Urinary bladder (tissue), 4 donors: ENCODE results near the gene SEC24C. TPM values are rescaled to one million over a fixed set of nuclear protein-coding genes. Genes with fewer than 3 reads are reported as not detected.

ENCODE experiments used
- DNase-seq: peaks from one replicate; pipeline ENCODE4 v3.0.0-alpha.2; 2015; ENCODE audit errors: extremely low spot score
- H3K27ac ChIP-seq: one replicate; pipeline ENCODE4 v1.5.1; 2013; ENCODE audit warnings: low read depth, mild to moderate bottlenecking, moderate library complexity
- H3K36me3 ChIP-seq: one replicate; pipeline ENCODE4 v1.6.1; 2013; ENCODE audit warnings: mild to moderate bottlenecking, moderate library complexity; ENCODE audit not compliant: insufficient read depth
- H3K4me1 ChIP-seq: one replicate; pipeline ENCODE4 v1.6.1; 2013; ENCODE audit warnings: mild to moderate bottlenecking, moderate library complexity; ENCODE audit not compliant: insufficient read depth
- H3K4me3 ChIP-seq: one replicate; pipeline ENCODE4 v1.5.1; 2013; ENCODE audit warnings: low read depth, low read length
- WGBS: extraction: QIAGEN DNeasy Blood & Tissue Kit; methylation state at CpG from one replicate; pipeline ENCODE4 v1.1.7; 2013; 5-methylcytosine and 5-hydroxymethylcytosine counted together
- polyA plus RNA-seq: library from polyadenylated mRNA; stranded (reverse); fragments of 200-250 nt; gene quantifications from one replicate; pipeline ENCODE4 v1.2.3, GENCODE V29; 2013
- small RNA-seq: library from RNA; depleted of rRNA; stranded (forward); fragments of <200 nt; gene quantifications from one replicate; pipeline ENCODE3, GENCODE V24; 2014
- total RNA-seq: library from RNA; depleted of rRNA; stranded (reverse); fragments of >200 nt; gene quantifications from one replicate; pipeline ENCODE4 v1.2.3, GENCODE V29; 2014
- donor health status: healthy with polysubstance abuse.
- donor health status: healthy.

Gene SEC24C
- total and polyA plus RNA-seq, 2 donors = 37.2 to 47.6 TPM

DNA sequence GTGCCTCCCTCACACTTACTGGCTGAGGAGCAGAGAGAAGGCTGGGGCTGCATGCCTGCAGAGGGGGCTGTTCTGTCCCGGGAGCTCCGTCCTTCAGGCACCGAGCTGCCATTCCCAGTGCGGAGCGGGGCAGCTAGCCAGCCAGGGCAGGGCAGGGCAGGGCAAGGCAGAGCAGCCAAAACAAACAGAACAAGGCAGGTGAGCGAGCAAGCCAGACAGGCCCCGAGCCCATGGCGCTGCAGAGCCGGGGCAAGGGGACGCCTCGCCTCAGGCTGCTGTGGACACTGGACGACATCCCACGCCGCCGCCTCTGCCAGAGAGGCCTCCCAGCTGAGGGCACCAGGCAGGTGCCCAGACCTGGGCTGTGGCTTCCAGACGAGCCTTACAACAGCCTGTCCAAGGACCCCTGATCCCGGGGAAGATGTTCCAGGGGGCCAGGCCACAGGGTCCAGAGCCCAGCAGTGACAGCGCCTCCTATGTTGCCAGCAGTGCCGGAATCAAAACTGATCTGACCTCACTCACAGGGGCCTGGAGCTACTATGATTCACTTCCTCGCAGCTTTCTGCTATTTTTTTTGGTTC, 75.4 kb downstream of the SEC24C start:
- WGBS = 74% methylated on average over 20 of the region's 20 CpGs
- Histone ChIP-seq H3K27ac (no peak overlapping the region), H3K36me3 (no peaks in the 10 kb centered on the region), H3K4me1 (no peaks in the 10 kb centered on the region), H3K4me3 (no peak overlapping the region)
- DNase-seq = no peak

Small RNA genes within 50 kb of the gene (small RNA-seq; reads per million reads assigned to genes)
- gene AC022400.4 (not detected), gene AC022400.9 (not detected), gene RNA5SP320 (not detected), gene ZSWIM8-AS1 (not detected)

Other genes starting within 250 kb of the SEC24C start
- 93.4 TPM for gene PPP3CB, start 248.3 kb upstream of the SEC24C start, total RNA-seq
- gene PPP3CB, start 248.3 kb upstream of the SEC24C start, polyA plus RNA-seq = 58.0 TPM
- 26.4 TPM for gene USP54, start 153.0 kb upstream of the SEC24C start, total RNA-seq
- gene USP54, start 153.0 kb upstream of the SEC24C start, polyA plus RNA-seq = 23.8 TPM
- 11.5 TPM for gene MYOZ1, start 102.9 kb upstream of the SEC24C start, total RNA-seq
- 0.68 TPM for gene MYOZ1, start 102.9 kb upstream of the SEC24C start, polyA plus RNA-seq
- gene SYNPO2L, start 88.3 kb upstream of the SEC24C start, total RNA-seq = 0.79 TPM
- 0.06 TPM for gene SYNPO2L, start 88.3 kb upstream of the SEC24C start, polyA plus RNA-seq
- 8.0 TPM for gene AGAP5, start 46.3 kb upstream of the SEC24C start, total RNA-seq
- 2.6 TPM for gene AGAP5, start 46.3 kb upstream of the SEC24C start, polyA plus RNA-seq
- 17.0 TPM for gene CHCHD1, start 37.7 kb downstream of the SEC24C start, total RNA-seq
- gene CHCHD1, start 37.7 kb downstream of the SEC24C start, polyA plus RNA-seq = 46.9 TPM
- 38.8 TPM for gene ZSWIM8, start 41.2 kb downstream of the SEC24C start, total RNA-seq
- gene ZSWIM8, start 41.2 kb downstream of the SEC24C start, polyA plus RNA-seq = 110 TPM
- gene NDST2, start 67.2 kb downstream of the SEC24C start, total RNA-seq = 14.2 TPM
- 19.3 TPM for gene NDST2, start 67.2 kb downstream of the SEC24C start, polyA plus RNA-seq
- 40.3 TPM for gene CAMK2G, start 130.2 kb downstream of the SEC24C start, total RNA-seq
- gene CAMK2G, start 130.2 kb downstream of the SEC24C start, polyA plus RNA-seq = 115 TPM
- gene PLAU, start 166.8 kb downstream of the SEC24C start, total RNA-seq = 9.5 TPM
- gene PLAU, start 166.8 kb downstream of the SEC24C start, polyA plus RNA-seq = 10.0 TPM